HUDEP-2 (cell line): ENCODE results near the gene GTF2H4.
"Not testable (repeated sequence)": the region's sequence is repeated elsewhere in the genome, so short reads cannot be mapped to it uniquely, and the experiment has no call there.

Experiments used
- DNase-seq, 76 experiments: peaks; one replicate each; lab custom pipeline; 2025; ENCODE audit not compliant: unreplicated experiment in 76 of 76; lab: John Stamatoyannopoulos, UW

The GTF2H4 gene

DNA sequence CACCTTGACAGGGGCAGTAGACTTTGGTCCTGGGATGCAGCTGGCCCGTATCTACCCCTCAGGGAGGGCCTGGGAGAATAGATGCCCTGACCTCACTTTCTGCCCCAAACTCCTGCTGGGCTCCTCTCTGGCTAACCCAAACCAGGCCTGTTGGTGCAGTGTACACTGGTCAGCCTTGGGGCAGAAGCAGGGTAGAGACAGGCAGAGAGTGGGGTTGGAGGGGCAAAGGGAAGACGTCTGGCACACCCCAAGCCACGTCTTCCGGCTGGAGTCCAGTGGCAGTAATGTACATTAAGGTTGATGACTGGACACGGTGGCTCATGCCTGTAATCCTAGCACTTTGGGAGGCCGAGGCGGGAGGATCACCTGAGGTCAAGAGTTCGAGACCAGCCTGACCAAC is 14.3 kb upstream of the GTF2H4 start:
- DNase-seq: no peak

DNA sequence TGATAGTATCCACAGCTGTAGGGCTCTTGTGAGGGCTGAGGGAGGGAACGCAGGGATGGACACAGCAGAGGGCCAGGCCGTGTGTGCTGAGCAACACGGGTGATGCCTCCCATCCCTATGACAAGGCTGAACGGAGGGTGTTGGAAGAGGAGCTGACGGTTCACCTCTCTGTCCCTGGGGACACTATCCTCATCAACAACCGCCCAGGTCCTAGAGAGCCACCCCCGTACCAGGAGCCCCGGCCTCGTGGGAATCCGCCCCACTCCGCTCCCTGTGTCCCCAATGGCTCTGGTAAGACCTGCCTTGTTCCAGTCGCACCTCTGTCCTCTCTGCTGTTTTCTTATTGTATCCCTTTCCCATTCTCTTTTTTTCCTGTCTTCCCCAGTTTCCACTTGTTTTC is 13.6 kb upstream of the GTF2H4 start:
- no peak for DNase-seq

GRCh38 chr6:30894935-30895334 is 13.1 kb upstream of the GTF2H4 start:
- DNase-seq: no peak

DNA sequence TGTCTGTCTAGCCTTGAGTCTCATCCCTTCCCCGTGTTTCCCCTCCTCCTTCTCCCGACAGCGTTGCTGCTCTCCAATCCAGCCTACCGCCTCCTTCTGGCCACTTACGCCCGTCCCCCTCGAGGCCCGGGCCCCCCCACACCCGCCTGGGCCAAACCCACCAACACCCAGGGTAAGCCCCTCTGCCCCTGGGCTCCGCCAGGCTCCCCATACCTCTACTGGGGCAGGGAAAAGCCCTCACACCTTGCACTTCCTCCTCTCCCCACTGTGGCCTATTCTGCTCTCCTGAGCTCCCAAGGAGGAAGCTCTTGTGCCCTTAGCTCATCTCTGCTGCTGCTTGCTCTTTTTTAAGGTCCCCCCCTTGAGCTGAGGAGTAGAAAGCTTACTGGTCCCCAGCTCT is 12.7 kb upstream of the GTF2H4 start:
- DNase-seq: no peak

GRCh38 chr6:30896541-30896940 is 11.5 kb upstream of the GTF2H4 start:
- DNase-seq: no peak

GRCh38 chr6:30897882-30898281 is 10.1 kb upstream of the GTF2H4 start:
- no peak for DNase-seq

DNA sequence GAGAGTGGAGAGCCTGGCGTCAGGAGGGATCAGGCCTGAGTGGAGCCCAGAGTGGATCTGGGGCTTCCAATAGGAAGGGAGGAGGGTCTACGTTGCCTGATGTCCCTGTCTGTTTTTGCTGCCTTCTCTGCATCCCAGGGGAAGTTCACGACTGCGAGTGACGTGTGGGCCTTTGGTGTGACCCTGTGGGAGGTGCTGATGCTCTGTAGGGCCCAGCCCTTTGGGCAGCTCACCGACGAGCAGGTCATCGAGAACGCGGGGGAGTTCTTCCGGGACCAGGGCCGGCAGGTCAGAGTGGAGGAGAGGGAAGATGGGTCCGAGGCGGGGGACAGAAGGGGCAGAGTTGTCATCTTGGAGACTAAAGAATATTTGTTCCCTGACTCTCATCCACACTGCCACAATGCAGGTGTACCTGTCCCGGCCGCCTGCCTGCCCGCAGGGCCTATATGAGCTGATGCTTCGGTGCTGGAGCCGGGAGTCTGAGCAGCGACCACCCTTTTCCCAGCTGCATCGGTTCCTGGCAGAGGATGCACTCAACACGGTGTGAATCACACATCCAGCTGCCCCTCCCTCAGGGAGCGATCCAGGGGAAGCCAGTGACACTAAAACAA is 9.2 kb upstream of the GTF2H4 start:
- no peak for DNase-seq

DNA sequence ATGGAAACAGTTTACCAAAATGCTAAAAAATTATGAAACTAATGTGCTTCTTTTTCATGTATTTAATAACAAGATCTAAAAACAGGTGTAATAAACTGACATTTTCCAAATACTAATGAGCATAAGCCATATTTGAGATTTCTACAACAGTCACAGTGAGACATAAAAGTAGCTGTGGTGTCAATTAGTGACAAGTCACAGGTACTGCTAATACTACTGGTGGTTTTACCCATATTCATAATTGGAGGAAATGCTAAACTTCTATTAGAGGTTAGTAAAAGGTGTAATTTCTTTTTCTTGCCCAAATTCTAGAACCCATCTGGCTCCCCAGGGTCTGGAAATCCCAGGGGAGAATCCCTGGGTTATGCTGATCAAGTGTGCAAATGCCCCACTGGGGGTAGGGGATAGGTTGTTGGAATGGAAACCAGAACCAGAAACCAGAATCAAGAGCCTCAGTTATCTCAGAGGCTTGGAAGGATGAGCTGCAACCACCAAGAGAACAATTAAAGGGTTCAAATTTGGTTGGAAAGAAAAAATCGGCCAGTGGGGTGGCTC is 7.1 kb upstream of the GTF2H4 start:
- DNase-seq: no peak

- DNase-seq: no peak
Measured at GRCh38 chr6:30901436-30901835, 6.6 kb upstream of the GTF2H4 start.

DNA sequence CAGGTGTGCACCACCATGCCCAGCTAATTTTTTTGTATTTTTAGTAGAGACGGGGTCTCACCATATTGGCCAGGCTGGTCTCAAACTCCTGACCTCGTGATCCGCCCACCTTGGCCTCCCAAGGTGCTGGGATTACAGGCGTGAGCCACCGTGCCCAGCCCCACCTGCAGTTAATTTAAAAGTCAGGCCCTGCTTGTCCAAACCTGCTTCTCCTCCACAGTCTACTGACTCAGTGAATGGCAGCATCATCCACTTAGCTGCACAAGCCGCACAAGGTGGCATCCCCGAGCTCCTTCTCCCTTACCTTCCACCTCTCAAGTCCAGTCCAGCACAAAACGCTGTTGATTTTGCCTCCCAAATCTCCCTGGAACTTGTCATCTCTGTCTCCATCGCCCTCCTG is 5.8 kb upstream of the GTF2H4 start:
- DNase-seq: not testable (repeated sequence)

DNA sequence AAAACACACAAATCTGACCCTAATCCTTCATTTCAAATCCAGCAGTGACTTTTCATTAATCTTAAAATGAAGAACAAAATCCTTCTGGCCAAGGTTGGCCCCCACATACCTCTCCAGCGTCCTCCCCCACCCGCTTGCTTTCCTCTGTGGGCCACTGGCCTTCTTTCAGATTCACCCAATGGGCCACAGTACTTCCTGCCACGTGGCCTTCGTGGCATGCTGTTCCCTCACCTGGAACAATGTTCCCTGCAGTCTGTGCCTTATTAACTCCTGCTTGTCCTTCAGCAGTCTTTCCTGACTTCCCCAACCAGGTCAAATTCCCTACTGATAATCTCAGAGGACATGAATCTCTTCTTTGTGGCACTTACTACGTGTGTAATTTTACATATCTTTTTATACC is 5.3 kb upstream of the GTF2H4 start:
- no peak for DNase-seq

DNA sequence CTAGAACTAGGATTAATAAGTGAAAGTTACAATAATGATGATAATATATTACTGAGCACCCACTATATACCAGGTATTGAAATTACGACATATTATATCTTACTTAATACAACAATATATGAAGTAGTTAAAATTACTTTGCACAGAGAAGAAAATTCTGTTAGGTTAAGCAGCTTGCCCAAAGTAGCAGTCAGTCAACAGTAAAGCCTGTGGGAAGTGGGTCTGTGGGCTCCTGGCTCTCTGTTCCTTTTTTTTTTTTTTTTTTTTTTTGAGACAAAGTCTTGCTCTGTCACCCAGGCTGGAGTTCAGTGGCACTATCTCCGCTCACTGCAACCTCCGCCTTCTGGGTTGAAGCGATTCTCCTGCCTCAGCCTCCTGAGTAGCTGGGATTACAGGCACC is 4.8 kb upstream of the GTF2H4 start:
- no peak for DNase-seq

GRCh38 chr6:30907290-30907757 is 683 bp upstream of the GTF2H4 start:
- DNase-seq: not testable (repeated sequence)

DNA sequence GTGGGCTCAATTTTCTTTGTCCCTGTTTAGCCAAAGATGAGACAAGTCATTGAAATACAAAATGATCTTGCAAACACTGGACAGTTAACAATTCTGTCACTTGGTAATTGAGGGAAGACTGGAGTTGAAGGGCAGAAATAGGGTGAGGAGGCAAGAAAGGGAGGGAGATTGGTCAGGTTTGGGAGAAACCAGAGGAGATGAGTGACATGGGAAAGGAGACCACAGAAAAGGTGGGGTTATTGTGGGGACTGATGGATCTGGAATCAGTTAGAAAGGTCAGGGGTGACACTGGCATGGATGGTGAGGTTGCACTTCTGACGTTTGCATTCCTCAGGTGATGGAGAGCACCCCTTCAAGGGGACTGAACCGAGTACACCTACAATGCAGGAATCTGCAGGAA is 693 bp downstream of the GTF2H4 start:
- DNase-seq: no peak

- not testable (repeated sequence) for DNase-seq
Measured at GRCh38 chr6:30910473-30910872, 2.5 kb downstream of the GTF2H4 start.

- no peak for DNase-seq
Measured at GRCh38 chr6:30912746-30913520, 4.9 kb downstream of the GTF2H4 start.

DNA sequence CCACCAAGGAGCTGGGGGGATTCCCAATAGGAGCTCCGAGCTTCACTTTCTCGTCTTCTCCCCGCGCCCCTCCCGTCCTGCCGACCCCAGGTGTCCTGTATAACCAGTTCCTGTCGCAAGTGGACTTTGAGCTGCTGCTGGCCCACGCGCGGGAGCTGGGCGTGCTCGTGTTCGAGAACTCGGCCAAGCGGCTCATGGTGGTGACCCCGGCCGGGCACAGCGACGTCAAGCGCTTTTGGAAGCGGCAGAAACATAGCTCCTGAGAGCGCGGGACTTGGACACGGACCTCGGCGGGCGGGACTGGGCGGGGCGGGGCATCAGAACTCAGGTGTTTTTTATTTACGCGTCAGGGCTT is 5.7 kb downstream of the GTF2H4 start:
- DNase-seq: no peak

DNA sequence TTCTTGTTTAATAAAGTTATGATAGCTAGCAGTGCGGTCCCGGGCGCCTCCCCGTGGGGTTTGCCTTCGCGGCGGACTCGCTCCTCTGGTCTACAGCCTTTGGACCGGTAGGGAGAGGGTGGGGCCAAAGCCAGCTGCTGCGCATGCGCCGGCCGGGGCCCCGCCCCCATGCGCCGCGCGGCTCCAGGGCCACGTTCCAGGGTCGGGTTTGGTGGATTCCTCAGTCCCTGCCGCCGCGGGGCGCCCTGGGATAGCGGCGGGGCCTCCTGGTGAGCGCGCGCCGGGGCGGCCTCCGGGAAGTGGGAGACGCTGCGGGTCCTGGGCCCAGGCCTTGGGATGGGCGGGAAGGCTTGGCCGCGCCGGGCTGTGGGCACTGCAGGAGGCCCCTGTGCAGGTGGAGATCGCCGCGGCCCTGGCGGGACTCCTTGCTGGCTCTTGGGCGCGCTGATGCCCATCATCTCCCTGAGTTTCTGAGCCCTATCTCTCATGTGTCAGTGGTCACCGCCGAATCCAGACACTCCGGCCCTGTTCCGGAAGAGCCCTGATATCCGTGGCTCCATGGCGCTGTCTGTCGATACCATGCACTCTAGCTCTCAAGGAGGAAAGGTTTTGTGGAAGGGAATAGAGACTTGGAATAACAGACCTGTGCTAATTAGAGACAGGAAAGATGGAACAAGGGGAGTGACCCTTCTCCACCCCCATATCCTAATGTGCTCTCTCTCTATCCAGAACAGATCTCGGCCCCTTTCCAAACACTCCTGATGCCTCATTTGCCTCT is 6.3 kb downstream of the GTF2H4 start, which contains the start of gene VARS2:
TSS of gene VARS2 (plus strand) at position 163 of the 778 bp plus-strand sequence. CDS start at position 762, 599 bp downstream.
- DNase-seq: peak in 75 of 76 experiments; percentile 45 to 97 (median 92)

DNA sequence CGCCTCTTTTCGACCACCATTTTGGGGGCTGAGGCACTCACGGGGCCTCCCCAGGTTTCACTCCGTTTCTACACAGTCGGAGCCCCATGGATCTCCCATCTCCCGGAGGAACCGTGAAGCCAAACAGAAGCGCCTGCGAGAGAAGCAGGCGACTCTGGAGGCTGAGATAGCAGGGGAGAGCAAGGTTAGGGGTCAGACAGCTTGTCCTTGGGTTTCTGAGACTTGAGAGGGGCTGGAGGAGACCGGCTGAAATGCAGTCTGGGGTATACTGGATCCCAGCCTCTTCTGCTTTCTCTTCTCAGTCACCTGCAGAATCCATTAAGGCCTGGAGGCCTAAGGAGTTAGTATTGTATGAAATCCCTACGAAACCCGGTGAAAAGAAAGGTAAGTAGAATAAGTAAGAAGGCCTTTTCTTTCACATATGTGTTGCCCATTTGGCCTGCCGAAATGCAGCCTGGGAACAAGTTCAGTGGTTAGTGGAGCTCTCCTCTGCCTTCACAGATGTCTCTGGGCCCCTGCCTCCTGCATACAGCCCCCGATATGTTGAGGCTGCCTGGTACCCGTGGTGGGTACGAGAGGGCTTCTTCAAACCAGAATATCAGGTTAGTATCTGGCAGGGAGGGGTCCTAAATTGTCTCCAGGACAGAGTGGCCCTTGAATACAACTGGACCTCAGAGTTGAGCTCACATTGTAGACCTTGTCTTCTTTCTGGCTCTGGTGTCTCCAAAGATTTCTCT is 7.0 kb downstream of the GTF2H4 start:
- DNase-seq: peak in 21 of 76 experiments; percentile 11 to 76 (median 34)

GRCh38 chr6:30915591-30915946 is 7.6 kb downstream of the GTF2H4 start:
- peak in 41 of 76 experiments; percentile 4 to 70 (median 44) for DNase-seq

- DNase-seq: no peak
Measured at GRCh38 chr6:30917041-30917440, 9.0 kb downstream of the GTF2H4 start.
